ENCODE measurements around the gene RALGDS. TPM values are rescaled to one million over a fixed set of nuclear protein-coding genes. Genes with fewer than 3 reads are reported as not detected.

Gene RALGDS
- total and polyA plus RNA-seq, 2 of the 4 experiments (the other 2 are of a cell fraction): 13.1 to 36.9 TPM

DNA sequence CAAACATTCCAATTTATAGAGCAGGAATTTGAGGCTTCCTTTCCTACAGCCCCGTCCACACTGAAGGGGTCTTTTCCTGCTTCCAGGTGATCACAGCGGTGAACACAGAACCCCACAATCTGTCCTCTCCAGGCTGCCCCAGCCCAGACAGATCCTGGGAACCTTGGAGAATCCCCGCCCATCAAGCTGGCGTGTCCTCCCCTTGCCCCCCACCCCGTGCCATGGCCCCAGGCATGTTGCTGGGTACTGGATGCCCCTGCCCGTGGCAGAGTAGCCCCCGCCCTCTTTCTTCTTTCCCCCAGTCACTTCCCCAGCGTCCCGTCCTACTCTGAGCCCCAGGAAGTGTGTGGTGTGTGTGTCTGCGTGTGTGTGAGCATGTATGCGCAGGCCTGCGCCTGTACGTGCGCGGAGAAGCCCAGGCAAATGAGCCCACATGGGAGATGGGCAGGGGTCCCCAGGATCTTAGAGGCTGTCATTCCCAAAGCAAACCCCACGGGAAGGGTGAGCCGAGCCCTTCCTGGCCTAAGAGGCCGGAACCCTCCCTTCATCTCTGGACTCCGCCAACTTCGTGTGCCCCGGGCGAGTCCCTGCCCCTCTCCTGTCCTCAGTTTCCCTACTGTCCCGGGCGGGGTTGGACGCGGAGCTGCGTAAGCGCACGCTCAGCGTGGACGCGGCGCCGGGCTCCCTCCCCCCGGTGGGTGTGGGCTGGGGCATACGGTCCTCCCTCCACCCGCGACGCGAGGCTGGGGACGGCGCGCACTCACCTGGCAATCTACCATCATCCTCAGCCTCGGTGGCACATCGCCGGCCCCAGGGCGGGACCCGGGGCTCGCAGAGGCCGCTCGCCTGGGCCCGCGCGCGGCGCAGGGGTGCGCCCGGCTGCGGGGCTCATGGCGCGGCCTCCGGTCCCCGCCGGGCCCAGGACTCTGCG, 27.4 kb upstream of the RALGDS start:
- in situ Hi-C loops (cut with MboI; ENCODE audit: low sequenced_read_pairs): loop anchor here (5.0 kb wide), 1 partner anchor 41 kb away; no protein-coding TSS in a partner anchor
- TF ChIP-seq, protein P1, sequence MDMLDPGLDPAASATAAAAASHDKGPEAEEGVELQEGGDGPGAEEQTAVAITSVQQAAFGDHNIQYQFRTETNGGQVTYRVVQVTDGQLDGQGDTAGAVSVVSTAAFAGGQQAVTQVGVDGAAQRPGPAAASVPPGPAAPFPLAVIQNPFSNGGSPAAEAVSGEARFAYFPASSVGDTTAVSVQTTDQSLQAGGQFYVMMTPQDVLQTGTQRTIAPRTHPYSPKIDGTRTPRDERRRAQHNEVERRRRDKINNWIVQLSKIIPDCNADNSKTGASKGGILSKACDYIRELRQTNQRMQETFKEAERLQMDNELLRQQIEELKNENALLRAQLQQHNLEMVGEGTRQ (IDR thresholded peaks at IDR 0.05; ENCODE audit: low read depth, low read length): no peak
- TF ChIP-seq RFX5 (IDR thresholded peaks at IDR 0.05; ENCODE audit: low read depth, low read length): no peak
- TF ChIP-seq MAFK (IDR thresholded peaks at IDR 0.05; ENCODE audit: low read depth, low read length): no peak
- TF ChIP-seq, protein P2, sequence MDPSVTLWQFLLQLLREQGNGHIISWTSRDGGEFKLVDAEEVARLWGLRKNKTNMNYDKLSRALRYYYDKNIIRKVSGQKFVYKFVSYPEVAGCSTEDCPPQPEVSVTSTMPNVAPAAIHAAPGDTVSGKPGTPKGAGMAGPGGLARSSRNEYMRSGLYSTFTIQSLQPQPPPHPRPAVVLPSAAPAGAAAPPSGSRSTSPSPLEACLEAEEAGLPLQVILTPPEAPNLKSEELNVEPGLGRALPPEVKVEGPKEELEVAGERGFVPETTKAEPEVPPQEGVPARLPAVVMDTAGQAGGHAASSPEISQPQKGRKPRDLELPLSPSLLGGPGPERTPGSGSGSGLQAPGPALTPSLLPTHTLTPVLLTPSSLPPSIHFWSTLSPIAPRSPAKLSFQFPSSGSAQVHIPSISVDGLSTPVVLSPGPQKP (IDR thresholded peaks at IDR 0.05; ENCODE audit: borderline replicate concordance, low read depth, low read length): no peak
- no peak for TF ChIP-seq FOS (IDR thresholded peaks at IDR 0.05; ENCODE audit: low read depth, low read length)
- TF ChIP-seq, protein P3, sequence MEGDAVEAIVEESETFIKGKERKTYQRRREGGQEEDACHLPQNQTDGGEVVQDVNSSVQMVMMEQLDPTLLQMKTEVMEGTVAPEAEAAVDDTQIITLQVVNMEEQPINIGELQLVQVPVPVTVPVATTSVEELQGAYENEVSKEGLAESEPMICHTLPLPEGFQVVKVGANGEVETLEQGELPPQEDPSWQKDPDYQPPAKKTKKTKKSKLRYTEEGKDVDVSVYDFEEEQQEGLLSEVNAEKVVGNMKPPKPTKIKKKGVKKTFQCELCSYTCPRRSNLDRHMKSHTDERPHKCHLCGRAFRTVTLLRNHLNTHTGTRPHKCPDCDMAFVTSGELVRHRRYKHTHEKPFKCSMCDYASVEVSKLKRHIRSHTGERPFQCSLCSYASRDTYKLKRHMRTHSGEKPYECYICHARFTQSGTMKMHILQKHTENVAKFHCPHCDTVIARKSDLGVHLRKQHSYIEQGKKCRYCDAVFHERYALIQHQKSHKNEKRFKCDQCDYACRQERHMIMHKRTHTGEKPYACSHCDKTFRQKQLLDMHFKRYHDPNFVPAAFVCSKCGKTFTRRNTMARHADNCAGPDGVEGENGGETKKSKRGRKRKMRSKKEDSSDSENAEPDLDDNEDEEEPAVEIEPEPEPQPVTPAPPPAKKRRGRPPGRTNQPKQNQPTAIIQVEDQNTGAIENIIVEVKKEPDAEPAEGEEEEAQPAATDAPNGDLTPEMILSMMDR (conservative IDR thresholded peaks at IDR 0.05; ENCODE audit: low read depth, low read length): no peak
- TF ChIP-seq BHLHE40 (IDR thresholded peaks at IDR 0.05; ENCODE audit: low read depth, low read length): no peak
- no peak for TF ChIP-seq SMC3 (IDR thresholded peaks at IDR 0.05; ENCODE audit: low read depth, low read length)
- no peak for TF ChIP-seq RAD21 (IDR thresholded peaks at IDR 0.05; ENCODE audit: low read length)
- peak; percentile 61; the same call in 1 of the 2 replicates for TF ChIP-seq POLR2A (IDR thresholded peaks at IDR 0.05; ENCODE audit: low read depth, low read length)
- no peak for TF ChIP-seq CEBPB (IDR thresholded peaks at IDR 0.05; ENCODE audit: low read depth, low read length)
- 0 out of 2 replicates have a peak, but pooled peaks have one; percentile 8 for TF ChIP-seq MXI1 (IDR thresholded peaks at IDR 0.05; ENCODE audit: borderline replicate concordance, low read depth, low read length)

More for the DNA sequence above, 27.4 kb upstream of the RALGDS start:
- intact Hi-C loops (cut with micrococcal nuclease): loop anchor here (1.0 kb wide), 1 partner anchor 107 kb away; no protein-coding TSS in a partner anchor
- peak overlapping the region; percentile 95 for H2AK9ac ChIP-seq (replicated peaks; ENCODE audit: low read depth, low read length, poor library complexity)
- peaks cover 42% of the 10 kb centered on the region for H4K20me1 ChIP-seq (ENCODE audit: insufficient read depth, low read length)
- dilution Hi-C loops (cut with HindIII; ENCODE audit: low sequenced_read_pairs, unreplicated experiment): no loop called here
- peaks cover 10 to 45% of the 10 kb centered on the region in 2 experiments; a peak in 3 of 4 replicates for H3K79me1 ChIP-seq (ENCODE audit: low read depth in 1 of 2, low read length in 2 of 2)
- H3K18ac ChIP-seq (ENCODE audit: low read depth, low read length): peak overlapping the region; percentile 30; the same call in 1 of the 2 replicates
- peak overlapping the region; percentile 33; the same call in 1 of the 2 replicates for H2BK120ac ChIP-seq (ENCODE audit: low read depth, low read length)
- ATAC-seq (ENCODE audit: low read depth) (peak; percentile 49), DNase-seq (peak; percentile 38)
- H3K9me3 ChIP-seq (ENCODE audit: control insufficient read depth, insufficient read depth, low read length): no peaks in the 10 kb centered on the region
- no peaks in the 10 kb centered on the region for H3K36me3 ChIP-seq (ENCODE audit: control insufficient read depth, insufficient read depth, low read length)
- H2BK5ac ChIP-seq (ENCODE audit: low read depth, low read length, poor library complexity, severe bottlenecking): peak overlapping the region; percentile 46
- peak overlapping the region; percentile 97 for H2AFZ ChIP-seq (replicated peaks; ENCODE audit: low read length, poor library complexity)
- H3K14ac ChIP-seq (replicated peaks; ENCODE audit: low read depth, low read length): peak overlapping the region; percentile 93; the same call in 1 of the 2 replicates
- 4% methylated on average over 23 of the region's 65 CpGs; no CpG with 5 or more reads in 1 of the 2 experiments for WGBS, 2 experiments (ENCODE audit: extremely low coverage in 2 of 2, insufficient read length in 1 of 2)
- H2BK15ac ChIP-seq (ENCODE audit: low read depth, low read length): no peak overlapping the region; the same call in 2 of the 3 replicates
- ChIA-PET CTCF (interaction anchor here (1.3 to 1.7 kb wide), 3 partner anchors 34 to 127 kb away, joined by 3 to 4 read pairs (median 4); no protein-coding TSS in a partner anchor), POLR2A (ENCODE audit: unreplicated experiment) (interaction anchor here (1.4 kb wide), 1 partner anchor 118 kb away, joined by 3 read pairs; the partner anchor contains the start of gene GTF3C5)
- H2BK20ac ChIP-seq (ENCODE audit: low read depth, low read length): no peak overlapping the region
- H4K8ac ChIP-seq (ENCODE audit: low read depth in 2 of 2, low read length in 2 of 2): peak overlapping the region; percentile 70 to 94
- peak overlapping the region; percentile 79 for H4K91ac ChIP-seq (ENCODE audit: insufficient read depth, low read depth, low read length)
- peak overlapping the region; percentile 86 for H3K9ac ChIP-seq (ENCODE audit: low read depth, low read length)
- H3K27ac ChIP-seq (ENCODE audit: insufficient read depth, low read length): peak overlapping the region; percentile 36
- 0 out of 2 replicates have a peak overlapping the region, but pooled peaks have one; percentile 10 for H3K56ac ChIP-seq (ENCODE audit: extremely low read depth, insufficient read depth, low read length)
- peak overlapping the region; percentile 81 for H2AK5ac ChIP-seq (ENCODE audit: low read depth, low read length)
- BruUV-seq (replicated peaks): no TSS peak
- no peaks in the 10 kb centered on the region for H3K9me1 ChIP-seq (ENCODE audit: insufficient read depth, low read length)
- peak overlapping the region; percentile 71 for H4K5ac ChIP-seq (ENCODE audit: low read depth, low read length)
- H3K4me1 ChIP-seq (ENCODE audit: control insufficient read depth, insufficient read depth, low read length): peaks cover 16% of the 10 kb centered on the region
- peak overlapping the region; percentile 91 for H3K4ac ChIP-seq (ENCODE audit: low read depth, low read length)
- H3K27me3 ChIP-seq (ENCODE audit: control insufficient read depth, insufficient read depth, low read length): no peaks in the 10 kb centered on the region
- peak overlapping the region; percentile 96 for H3K4me2 ChIP-seq (ENCODE audit: low read depth, low read length)
- peak overlapping the region; percentile 74 for H3K4me3 ChIP-seq (ENCODE audit: insufficient read depth, low read depth, low read length)
- peak overlapping the region; percentile 78 for H3K23ac ChIP-seq (ENCODE audit: low read depth, low read length)

Data from IMR-90 (cell line).